GM10847 (cell line): Measurements from ENCODE around the gene PTGS1.

Source experiments
- POLR2A ChIP-seq: IDR thresholded peaks from 2 replicates; pipeline ENCODE4 v1.6.1; 2011; ENCODE audit not compliant: insufficient read length; ENCODE audit errors: extremely low read depth

Gene PTGS1

GRCh38 chr9:122382901-122383850 lies 12.4 kb downstream of the PTGS1 start:
- no peak for TF ChIP-seq POLR2A

DNA sequence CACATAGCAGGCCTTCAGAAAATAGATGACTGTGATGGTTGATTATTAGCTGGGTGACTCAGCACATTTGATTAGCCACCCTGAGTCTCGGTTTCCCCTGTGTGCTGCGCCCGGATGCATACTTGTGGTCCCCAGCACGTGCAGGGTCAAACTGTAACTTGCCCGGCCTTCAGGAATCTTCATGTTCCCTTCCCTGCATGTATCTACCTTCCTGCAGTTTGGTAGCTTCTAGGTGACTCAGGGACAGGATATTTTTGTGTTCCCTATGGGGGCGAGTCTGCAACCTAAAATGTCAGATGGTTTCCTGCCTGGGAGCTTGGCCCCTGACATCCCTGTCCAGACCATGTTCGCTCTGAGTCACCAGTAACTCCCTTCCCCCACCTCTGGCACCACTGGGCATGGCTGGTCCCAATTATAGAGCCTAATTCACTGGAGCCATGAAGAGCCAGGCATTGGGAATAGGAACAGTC lies 13.2 kb downstream of the PTGS1 start:
- TF ChIP-seq POLR2A, result no peak

DNA sequence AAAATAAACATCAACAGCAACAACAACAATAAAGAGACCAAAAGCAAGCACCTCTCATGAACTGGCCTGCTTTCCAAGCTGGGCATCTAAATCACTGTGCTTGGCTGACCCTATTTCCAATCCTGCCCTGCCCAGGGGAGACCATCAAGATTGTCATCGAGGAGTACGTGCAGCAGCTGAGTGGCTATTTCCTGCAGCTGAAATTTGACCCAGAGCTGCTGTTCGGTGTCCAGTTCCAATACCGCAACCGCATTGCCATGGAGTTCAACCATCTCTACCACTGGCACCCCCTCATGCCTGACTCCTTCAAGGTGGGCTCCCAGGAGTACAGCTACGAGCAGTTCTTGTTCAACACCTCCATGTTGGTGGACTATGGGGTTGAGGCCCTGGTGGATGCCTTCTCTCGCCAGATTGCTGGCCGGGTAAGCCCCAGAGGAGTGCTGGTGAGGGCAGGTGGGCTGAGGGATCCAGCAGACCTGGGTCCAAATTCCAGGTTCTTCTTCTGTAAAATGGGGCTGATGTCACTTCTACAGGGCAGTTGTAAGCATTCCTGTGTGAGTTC lies 15.6 kb downstream of the PTGS1 start:
- TF ChIP-seq POLR2A, result no peak

- no peak for TF ChIP-seq POLR2A
Observed at GRCh38 chr9:122387536-122387935, 16.7 kb downstream of the PTGS1 start.

GRCh38 chr9:122389195-122389594 lies 18.4 kb downstream of the PTGS1 start:
- TF ChIP-seq POLR2A, result no peak

- TF ChIP-seq POLR2A, result no peak
Observed at GRCh38 chr9:122389799-122390481, 19.1 kb downstream of the PTGS1 start.

GRCh38 chr9:122392284-122392683 lies 21.5 kb downstream of the PTGS1 start:
- TF ChIP-seq POLR2A, result no peak

- TF ChIP-seq POLR2A, result no peak
Observed at GRCh38 chr9:122392714-122393113, 21.9 kb downstream of the PTGS1 start.

DNA sequence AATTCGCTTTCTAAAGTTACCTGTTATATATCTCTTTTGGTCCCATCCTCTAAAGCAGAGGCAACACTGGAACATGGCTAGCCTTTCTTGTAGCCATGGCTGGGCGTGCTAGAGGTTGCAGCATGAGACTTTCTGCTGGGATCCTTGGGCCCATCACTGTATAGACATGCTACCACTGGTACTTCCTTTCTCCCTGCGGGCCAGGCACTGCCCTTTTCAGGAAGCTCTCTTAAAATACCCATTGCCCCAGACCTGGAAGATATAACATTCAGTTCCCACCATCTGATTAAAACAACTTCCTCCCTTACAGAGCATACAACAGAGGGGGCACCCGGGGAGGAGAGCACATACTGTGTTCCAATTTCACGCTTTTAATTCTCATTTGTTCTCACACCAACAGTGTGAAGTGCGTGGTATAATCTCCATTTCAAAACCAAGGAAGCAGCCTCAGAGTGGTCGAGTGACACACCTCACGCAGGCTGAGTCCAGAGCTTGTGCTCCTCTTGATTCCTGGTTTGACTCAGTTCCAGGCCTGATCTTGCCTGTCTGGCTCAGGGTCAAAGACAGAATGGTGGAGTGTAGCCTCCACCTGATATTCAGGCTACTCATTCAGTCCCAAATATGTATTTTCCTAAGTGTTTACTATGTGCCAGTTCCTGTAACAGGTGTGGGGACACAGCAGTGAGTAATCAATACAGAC lies 22.6 kb downstream of the PTGS1 start:
- no peak for TF ChIP-seq POLR2A

- TF ChIP-seq POLR2A, result no peak
Observed at GRCh38 chr9:122394265-122395125, 23.7 kb downstream of the PTGS1 start.

DNA sequence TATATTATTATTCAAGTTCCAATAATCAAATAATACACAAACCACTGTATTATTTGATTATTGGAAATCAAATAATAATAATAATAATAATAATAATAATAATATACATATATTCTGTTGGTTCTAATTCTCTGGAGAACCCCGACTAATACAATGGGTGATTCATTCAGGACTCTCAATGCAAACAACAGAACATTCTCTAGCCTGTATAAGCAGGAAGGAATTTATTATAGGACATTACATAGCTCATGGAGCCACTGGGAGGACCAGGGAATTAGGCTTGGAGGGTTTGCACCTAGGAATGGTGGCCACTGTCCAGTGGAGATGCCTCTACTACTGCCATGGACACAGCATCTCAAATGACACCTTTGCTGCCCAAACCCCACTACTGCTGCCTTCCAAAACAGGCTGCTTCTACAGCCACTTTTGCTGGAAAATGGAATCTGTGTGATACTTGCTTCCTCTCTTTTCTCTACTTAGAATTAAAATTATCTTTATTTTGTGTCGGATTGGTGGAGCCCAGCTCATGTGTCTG lies 25.9 kb downstream of the PTGS1 start:
- TF ChIP-seq POLR2A, result no peak

DNA sequence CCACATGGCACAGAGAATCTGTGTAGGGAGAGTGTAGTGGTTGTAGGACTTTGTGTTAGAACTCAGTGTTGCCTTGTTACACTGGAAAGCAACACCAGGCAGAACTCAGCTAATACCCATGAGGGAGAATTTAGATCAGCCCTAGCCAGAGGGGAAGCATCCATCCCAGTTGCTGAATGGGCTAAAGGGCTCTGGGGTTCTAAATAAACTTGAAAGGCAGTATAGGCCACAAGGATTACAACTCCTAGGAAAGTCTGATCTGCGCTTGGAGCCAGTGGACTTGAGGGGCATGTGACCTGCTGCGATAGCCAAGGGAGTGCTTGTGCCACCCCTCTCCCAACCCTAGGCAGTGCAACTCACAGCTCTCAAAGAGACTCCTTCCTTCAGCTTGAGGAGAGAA lies 26.9 kb downstream of the PTGS1 start:
- TF ChIP-seq POLR2A, result no peak

GRCh38 chr9:122398371-122398924 lies 27.6 kb downstream of the PTGS1 start:
- TF ChIP-seq POLR2A, result no peak

DNA sequence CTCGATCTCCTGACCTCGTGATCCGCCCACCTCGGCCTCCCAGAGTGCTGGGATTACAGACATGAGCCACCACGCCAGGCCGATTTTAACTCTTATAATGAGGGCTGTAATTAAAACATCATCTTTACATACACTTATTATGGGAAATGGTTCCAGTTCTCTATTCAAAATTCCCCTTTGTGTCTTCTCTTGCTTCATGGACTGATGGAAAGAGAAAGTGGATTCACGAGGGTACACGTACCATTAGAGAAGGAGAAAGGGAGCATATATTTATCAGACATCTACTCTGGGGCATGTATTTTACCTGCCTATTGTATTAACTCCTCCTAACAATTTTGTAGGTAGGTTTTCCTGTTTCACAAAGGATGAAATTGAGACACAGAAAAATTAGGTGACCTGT lies 31.1 kb downstream of the PTGS1 start:
- TF ChIP-seq POLR2A, result no peak
